Measurements from ENCODE around the gene PSMB4. TPM values are rescaled to one million over a fixed set of nuclear protein-coding genes. Genes with fewer than 3 reads are reported as not detected.

The PSMB4 gene
- total and polyA plus RNA-seq, 10 donors: 184 to 371 (median 205) TPM

DNA sequence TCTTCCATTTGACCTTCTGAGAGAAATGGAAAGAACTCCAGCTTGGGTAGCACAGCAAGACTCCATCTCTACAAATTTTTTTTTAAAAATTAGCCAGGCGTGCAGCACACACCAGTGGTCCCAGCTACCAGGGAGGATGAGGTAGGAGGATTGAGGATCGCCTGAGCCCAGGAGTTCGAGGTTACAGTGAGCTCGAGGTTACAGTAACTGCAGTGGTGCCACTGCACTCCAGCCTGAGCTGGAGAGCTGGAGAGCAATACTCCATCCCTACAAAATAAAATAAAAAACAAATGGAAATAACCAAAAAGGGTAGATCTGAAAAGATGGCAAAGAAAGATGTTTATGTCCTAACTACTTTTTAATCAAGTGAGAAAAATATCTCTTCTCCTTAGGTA is 45.4 kb downstream of the PSMB4 start:
- 58 to 74% (median 59%) methylated on average over 4 of the region's 4 CpGs for WGBS, 5 donors
- no peak for DNase-seq
- TF ChIP-seq POLR2A (IDR thresholded peaks at IDR 0.05): no peak
- TF ChIP-seq, protein P1, sequence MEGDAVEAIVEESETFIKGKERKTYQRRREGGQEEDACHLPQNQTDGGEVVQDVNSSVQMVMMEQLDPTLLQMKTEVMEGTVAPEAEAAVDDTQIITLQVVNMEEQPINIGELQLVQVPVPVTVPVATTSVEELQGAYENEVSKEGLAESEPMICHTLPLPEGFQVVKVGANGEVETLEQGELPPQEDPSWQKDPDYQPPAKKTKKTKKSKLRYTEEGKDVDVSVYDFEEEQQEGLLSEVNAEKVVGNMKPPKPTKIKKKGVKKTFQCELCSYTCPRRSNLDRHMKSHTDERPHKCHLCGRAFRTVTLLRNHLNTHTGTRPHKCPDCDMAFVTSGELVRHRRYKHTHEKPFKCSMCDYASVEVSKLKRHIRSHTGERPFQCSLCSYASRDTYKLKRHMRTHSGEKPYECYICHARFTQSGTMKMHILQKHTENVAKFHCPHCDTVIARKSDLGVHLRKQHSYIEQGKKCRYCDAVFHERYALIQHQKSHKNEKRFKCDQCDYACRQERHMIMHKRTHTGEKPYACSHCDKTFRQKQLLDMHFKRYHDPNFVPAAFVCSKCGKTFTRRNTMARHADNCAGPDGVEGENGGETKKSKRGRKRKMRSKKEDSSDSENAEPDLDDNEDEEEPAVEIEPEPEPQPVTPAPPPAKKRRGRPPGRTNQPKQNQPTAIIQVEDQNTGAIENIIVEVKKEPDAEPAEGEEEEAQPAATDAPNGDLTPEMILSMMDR (IDR thresholded peaks at IDR 0.05 in 8 of 11, conservative IDR thresholded peaks at IDR 0.05 in 3 of 11): no peak
- TF ChIP-seq POLR2AphosphoS5 (IDR thresholded peaks at IDR 0.05): no peak
- Histone ChIP-seq H3K4me1 (peaks cover 25 to 88% (median 49%) of the 10 kb centered on the region in 6 donors), H3K27me3 (replicated peaks in 1 of 7) (no peaks in the 10 kb centered on the region), H3K4me3 (no peak overlapping the region), H3K27ac (peak overlapping the region in 5 of 8 donors; percentile 8 to 57 (median 40)), H3K9me3 (no peaks in the 10 kb centered on the region), H3K36me3 (peaks cover 0 to 40% (median 10%) of the 10 kb centered on the region in 6 donors)
- intact Hi-C loops (cut with DNase I; ENCODE audit: low total_unique reads): loop anchor here (10.0 kb wide), 1 partner anchor 290 kb away; no protein-coding TSS in a partner anchor

DNA sequence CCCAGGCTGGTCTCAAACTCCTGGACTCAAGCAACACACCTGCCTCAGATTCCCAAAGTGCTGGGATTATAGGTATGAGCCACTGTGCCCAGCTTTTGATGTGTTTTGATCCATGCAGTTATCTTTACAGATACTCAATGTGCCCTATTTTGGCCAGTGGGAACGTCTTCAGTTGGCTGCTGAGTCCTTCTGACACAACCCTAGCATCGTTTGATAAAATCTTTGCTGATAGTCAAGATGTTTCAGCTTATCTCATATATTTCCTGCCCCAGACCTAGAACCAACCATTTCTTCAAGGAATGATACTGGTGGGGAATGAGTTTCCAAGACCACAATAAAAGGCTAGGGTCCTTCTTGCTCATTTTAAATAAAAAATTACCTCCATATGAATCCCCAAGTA is 48.3 kb downstream of the PSMB4 start:
- H3K36me3 ChIP-seq: peaks cover 0 to 26% (median 0%) of the 10 kb centered on the region in 6 donors
- TF ChIP-seq POLR2AphosphoS5 (IDR thresholded peaks at IDR 0.05) (no peak), POLR2A (IDR thresholded peaks at IDR 0.05) (no peak)
- TF ChIP-seq, protein P1 (IDR thresholded peaks at IDR 0.05 in 8 of 11, conservative IDR thresholded peaks at IDR 0.05 in 3 of 11): no peak
- DNase-seq: no peak

More for the DNA sequence above, 48.3 kb downstream of the PSMB4 start:
- no peaks in the 10 kb centered on the region for H3K9me3 ChIP-seq
- intact Hi-C loops (cut with DNase I; ENCODE audit: low total_unique reads): loop anchor here (10.0 kb wide), 1 partner anchor 287 kb away; no protein-coding TSS in a partner anchor
- H3K4me1 ChIP-seq: peaks cover 25 to 91% (median 42%) of the 10 kb centered on the region in 6 donors
- H3K27me3 ChIP-seq (replicated peaks in 1 of 7): no peaks in the 10 kb centered on the region
- WGBS, 5 donors: 57 to 88% (median 73%) methylated on average over 2 of the region's 2 CpGs
- H3K27ac ChIP-seq: no peak overlapping the region
- H3K4me3 ChIP-seq: no peak overlapping the region

Small RNA genes within 50 kb of the gene (small RNA-seq; reads per million reads assigned to genes)
- gene RNY4P25: 0.30 to 0.89 (median 0.47) reads per million in 4 donors

Other genes starting within 250 kb of the PSMB4 start
- 10 to 100 TPM; 26.3 to 48.0 (median 35.3) TPM for gene TNFAIP8L2, start 242.9 kb upstream of the PSMB4 start, total RNA-seq
- gene TNFAIP8L2, start 242.9 kb upstream of the PSMB4 start, polyA plus RNA-seq: 10 to 100 TPM; 58.8 to 63.4 (median 61.9) TPM
- 10 to 100 TPM in 1 of 7 donors, 1 to 10 TPM in 6; 3.7 to 10.0 (median 4.6) TPM for gene LYSMD1, start 233.7 kb upstream of the PSMB4 start, total RNA-seq
- 1 to 10 TPM; 2.5 to 4.8 (median 2.8) TPM for gene LYSMD1, start 233.7 kb upstream of the PSMB4 start, polyA plus RNA-seq
- 10 to 100 TPM; 36.2 to 63.5 (median 41.5) TPM for gene SCNM1, start 233.4 kb upstream of the PSMB4 start, total RNA-seq
- 10 to 100 TPM; 64.9 to 96.2 (median 74.6) TPM for gene SCNM1, start 233.4 kb upstream of the PSMB4 start, polyA plus RNA-seq
- 1 to 10 TPM in 1 of 7 donors, under 1 TPM in 3, not detected in 3; 0.60 to 2.0 (median 0.86) TPM for gene TMOD4, start 223.6 kb upstream of the PSMB4 start, total RNA-seq
- gene TMOD4, start 223.6 kb upstream of the PSMB4 start, polyA plus RNA-seq: under 1 TPM; 0.44 to 0.99 (median 0.76) TPM
- 10 to 100 TPM; 23.1 to 37.7 (median 31.5) TPM for gene VPS72, start 209.4 kb upstream of the PSMB4 start, total RNA-seq
- gene VPS72, start 209.4 kb upstream of the PSMB4 start, polyA plus RNA-seq: 10 to 100 TPM; 24.9 to 43.1 (median 31.0) TPM
- 10 to 100 TPM; 48.0 to 83.6 (median 60.6) TPM for gene PIP5K1A, start 201.0 kb upstream of the PSMB4 start, total RNA-seq
- 10 to 100 TPM; 12.8 to 23.7 (median 16.5) TPM for gene PIP5K1A, start 201.0 kb upstream of the PSMB4 start, polyA plus RNA-seq
- gene PSMD4, start 144.8 kb upstream of the PSMB4 start, total RNA-seq: 100 to 1,000 TPM in 5 of 7 donors, 10 to 100 TPM in 2; 90.8 to 157 (median 121) TPM
- 100 to 1,000 TPM; 149 to 180 (median 156) TPM for gene PSMD4, start 144.8 kb upstream of the PSMB4 start, polyA plus RNA-seq
- 10 to 100 TPM; 27.3 to 46.6 (median 33.4) TPM for gene ZNF687, start 117.3 kb upstream of the PSMB4 start, total RNA-seq
- gene ZNF687, start 117.3 kb upstream of the PSMB4 start, polyA plus RNA-seq: 10 to 100 TPM in 1 of 3 donors, 1 to 10 TPM in 2; 9.1 to 17.7 (median 9.8) TPM
- 10 to 100 TPM; 63.7 to 85.4 (median 69.5) TPM for gene PI4KB, start 72.2 kb upstream of the PSMB4 start, total RNA-seq
- gene PI4KB, start 72.2 kb upstream of the PSMB4 start, polyA plus RNA-seq: 10 to 100 TPM; 25.6 to 41.4 (median 30.8) TPM
- gene RFX5, start 52.3 kb upstream of the PSMB4 start, total RNA-seq: 10 to 100 TPM; 75.9 to 96.1 (median 92.2) TPM
- 10 to 100 TPM; 30.8 to 57.8 (median 40.3) TPM for gene RFX5, start 52.3 kb upstream of the PSMB4 start, polyA plus RNA-seq
- gene SELENBP1, start 26.9 kb upstream of the PSMB4 start, total RNA-seq: 100 to 1,000 TPM in 2 of 7 donors, 10 to 100 TPM in 5; 56.1 to 114 (median 90.3) TPM
- gene SELENBP1, start 26.9 kb upstream of the PSMB4 start, polyA plus RNA-seq: 10 to 100 TPM; 17.3 to 77.8 (median 47.5) TPM
- gene POGZ, start 59.9 kb downstream of the PSMB4 start, total RNA-seq: 100 to 1,000 TPM in 3 of 7 donors, 10 to 100 TPM in 4; 58.4 to 133 (median 94.5) TPM
- gene POGZ, start 59.9 kb downstream of the PSMB4 start, polyA plus RNA-seq: 10 to 100 TPM; 12.9 to 23.8 (median 20.8) TPM
- under 1 TPM in 5 of 7 donors, not detected in 2; 0.23 to 0.87 (median 0.63) TPM for gene CGN, start 111.8 kb downstream of the PSMB4 start, total RNA-seq
- gene CGN, start 111.8 kb downstream of the PSMB4 start, polyA plus RNA-seq: under 1 TPM; 0.09 to 0.26 (median 0.09) TPM
- 1 to 10 TPM; 1.2 to 1.9 (median 1.5) TPM for gene TUFT1, start 140.7 kb downstream of the PSMB4 start, total RNA-seq
- under 1 TPM; 0.67 to 0.90 (median 0.76) TPM for gene TUFT1, start 140.7 kb downstream of the PSMB4 start, polyA plus RNA-seq
- 10 to 100 TPM; 40.4 to 69.6 (median 53.5) TPM for gene SNX27, start 212.5 kb downstream of the PSMB4 start, total RNA-seq
- gene SNX27, start 212.5 kb downstream of the PSMB4 start, polyA plus RNA-seq: 1 to 10 TPM; 3.1 to 9.0 (median 3.6) TPM

Measured in spleen (tissue), 11 donors.